Measurements from ENCODE around the gene ATP9B. TPM values are rescaled to one million over a fixed set of nuclear protein-coding genes. Genes with fewer than 3 reads are reported as not detected.

Gene ATP9B
- total RNA-seq, 3 donors from 2014 or later (not counting 1 experiment from before 2014, with no cell fraction given), result 66.0 to 78.9 (median 68.0) TPM

- no peak for DNase-seq
- H3K27ac ChIP-seq (ENCODE audit: low read length), result no peak overlapping the region
- H3K36me3 Mint-ChIP-seq, result peaks cover 7% of the 10 kb centered on the region
- H3K4me3 Mint-ChIP-seq, result no peak overlapping the region
- peaks cover 15% of the 10 kb centered on the region for H3K4me1 ChIP-seq (ENCODE audit: control insufficient read depth, insufficient read depth, low read length)
- no peak overlapping the region for H3K27ac Mint-ChIP-seq
- intact Hi-C loops (cut with micrococcal nuclease), result no loop called here
- no peak for TF ChIP-seq CTCF (IDR thresholded peaks at IDR 0.05)
- H3K27me3 Mint-ChIP-seq (ENCODE audit: low read depth in 2 of 2), result no peaks in the 10 kb centered on the region
- H3K36me3 ChIP-seq (ENCODE audit: control insufficient read depth, insufficient read depth, low read length), result peaks cover 14% of the 10 kb centered on the region
- H3K4me3 ChIP-seq (ENCODE audit: low read length), result no peak overlapping the region
- ATAC-seq, result no peak
- no peaks in the 10 kb centered on the region for H3K27me3 ChIP-seq (ENCODE audit: control insufficient read depth, insufficient read depth, low read length)
- H3K9me3 ChIP-seq (ENCODE audit: control insufficient read depth, insufficient read depth, low read length), result no peaks in the 10 kb centered on the region
- 97% methylated on average over 28 of the region's 29 CpGs for WGBS (ENCODE audit: insufficient coverage)
- H3K9me3 Mint-ChIP-seq, result no peaks in the 10 kb centered on the region
- H3K4me1 Mint-ChIP-seq, result peaks cover 11% of the 10 kb centered on the region in 2 donors
Observed at GRCh38 chr18:79366177-79367094, 297.2 kb downstream of the ATP9B start.

DNA sequence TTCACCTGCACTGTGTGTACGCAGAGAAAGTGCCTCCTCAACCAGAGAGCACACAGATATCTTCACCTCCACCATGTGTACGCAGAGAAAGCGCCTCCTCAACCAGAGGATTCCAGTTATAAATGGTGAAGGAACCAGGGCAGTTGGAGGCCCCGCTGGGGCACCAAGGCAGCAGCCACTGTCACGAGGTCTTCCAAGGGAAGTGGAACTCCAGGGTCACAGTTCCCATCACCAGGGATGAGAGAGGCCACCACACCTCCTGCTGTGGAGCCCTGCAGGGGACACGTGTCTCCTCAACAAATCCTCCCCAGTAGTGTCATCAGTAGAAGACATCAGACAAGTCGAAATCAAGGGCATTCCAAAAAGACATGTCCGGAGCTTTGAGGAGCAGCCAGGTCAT, 298.3 kb downstream of the ATP9B start:
- Histone ChIP-seq H3K9me3 (ENCODE audit: control insufficient read depth, insufficient read depth, low read length) (no peaks in the 10 kb centered on the region), H3K4me3 (ENCODE audit: low read length) (no peak overlapping the region), H3K36me3 (ENCODE audit: control insufficient read depth, insufficient read depth, low read length) (peaks cover 10% of the 10 kb centered on the region), H3K4me1 (ENCODE audit: control insufficient read depth, insufficient read depth, low read length) (peaks cover 19% of the 10 kb centered on the region), H3K27ac (ENCODE audit: low read length) (no peak overlapping the region), H3K27me3 (ENCODE audit: control insufficient read depth, insufficient read depth, low read length) (no peaks in the 10 kb centered on the region)
- Mint-ChIP-seq H3K4me1 (peaks cover 15 to 18% of the 10 kb centered on the region in 2 donors), H3K27ac (no peak overlapping the region), H3K4me3 (no peak overlapping the region), H3K36me3 (peaks cover 7% of the 10 kb centered on the region), H3K9me3 (no peaks in the 10 kb centered on the region), H3K27me3 (ENCODE audit: low read depth in 2 of 2) (no peaks in the 10 kb centered on the region)
- DNase-seq (no peak), ATAC-seq (no peak)
- TF ChIP-seq CTCF (IDR thresholded peaks at IDR 0.05), result no peak
- intact Hi-C loops (cut with micrococcal nuclease), result no loop called here
- WGBS (ENCODE audit: insufficient coverage), result 97% methylated on average over 8 of the region's 8 CpGs

DNA sequence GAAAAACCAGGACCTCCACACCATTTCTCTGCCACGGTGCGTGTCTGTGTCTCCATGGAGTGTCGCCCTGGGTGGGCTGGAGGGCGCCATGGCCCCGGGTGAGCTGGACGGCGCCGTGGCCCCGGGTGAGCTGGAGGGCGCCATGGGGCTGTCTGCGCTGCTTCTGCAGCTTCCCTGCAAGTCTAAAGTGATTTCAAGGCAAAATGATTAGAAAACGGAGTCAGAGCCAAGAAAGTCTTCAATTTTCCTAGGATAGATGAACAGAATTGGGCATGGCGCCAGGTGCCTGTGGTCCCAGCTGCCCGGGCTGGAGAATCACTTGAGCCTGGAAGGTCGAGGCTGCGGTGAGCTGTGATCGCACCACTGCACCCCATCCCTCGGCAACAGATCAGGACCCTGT, 298.8 kb downstream of the ATP9B start:
- intact Hi-C loops (cut with micrococcal nuclease), result no loop called here
- Mint-ChIP-seq H3K4me3 (no peak overlapping the region), H3K36me3 (peaks cover 7% of the 10 kb centered on the region), H3K4me1 (peaks cover 15 to 18% of the 10 kb centered on the region in 2 donors), H3K27ac (no peak overlapping the region), H3K9me3 (no peaks in the 10 kb centered on the region), H3K27me3 (ENCODE audit: low read depth in 2 of 2) (no peaks in the 10 kb centered on the region)
- no peak overlapping the region for H3K27ac ChIP-seq (ENCODE audit: low read length)
- H3K4me1 ChIP-seq (ENCODE audit: control insufficient read depth, insufficient read depth, low read length), result peaks cover 19% of the 10 kb centered on the region
- no peak overlapping the region for H3K4me3 ChIP-seq (ENCODE audit: low read length)
- ATAC-seq, result no peak
- TF ChIP-seq CTCF (IDR thresholded peaks at IDR 0.05), result no peak
- no peaks in the 10 kb centered on the region for H3K27me3 ChIP-seq (ENCODE audit: control insufficient read depth, insufficient read depth, low read length)
- DNase-seq, result no peak
- peaks cover 10% of the 10 kb centered on the region for H3K36me3 ChIP-seq (ENCODE audit: control insufficient read depth, insufficient read depth, low read length)
- WGBS (ENCODE audit: insufficient coverage), result 90% methylated on average over 18 of the region's 18 CpGs
- H3K9me3 ChIP-seq (ENCODE audit: control insufficient read depth, insufficient read depth, low read length), result no peaks in the 10 kb centered on the region

All from natural killer cell (primary cell).